ENCODE measurements around the gene ITPKA. TPM values are rescaled to one million over a fixed set of nuclear protein-coding genes. Genes with fewer than 3 reads are reported as not detected.

ITPKA gene
- total RNA-seq (2022; extraction: Qiagen RNA extraction): 3.6 to 6.7 TPM (median 5.2 TPM) in 5 replicates

GRCh38 chr15:41493205-41493901, at the start of gene ITPKA:
Gene ITPKA, plus strand, starts transcription at chr15:41493874. Its CDS starts 54 bp downstream, at chr15:41493928.

DNA sequence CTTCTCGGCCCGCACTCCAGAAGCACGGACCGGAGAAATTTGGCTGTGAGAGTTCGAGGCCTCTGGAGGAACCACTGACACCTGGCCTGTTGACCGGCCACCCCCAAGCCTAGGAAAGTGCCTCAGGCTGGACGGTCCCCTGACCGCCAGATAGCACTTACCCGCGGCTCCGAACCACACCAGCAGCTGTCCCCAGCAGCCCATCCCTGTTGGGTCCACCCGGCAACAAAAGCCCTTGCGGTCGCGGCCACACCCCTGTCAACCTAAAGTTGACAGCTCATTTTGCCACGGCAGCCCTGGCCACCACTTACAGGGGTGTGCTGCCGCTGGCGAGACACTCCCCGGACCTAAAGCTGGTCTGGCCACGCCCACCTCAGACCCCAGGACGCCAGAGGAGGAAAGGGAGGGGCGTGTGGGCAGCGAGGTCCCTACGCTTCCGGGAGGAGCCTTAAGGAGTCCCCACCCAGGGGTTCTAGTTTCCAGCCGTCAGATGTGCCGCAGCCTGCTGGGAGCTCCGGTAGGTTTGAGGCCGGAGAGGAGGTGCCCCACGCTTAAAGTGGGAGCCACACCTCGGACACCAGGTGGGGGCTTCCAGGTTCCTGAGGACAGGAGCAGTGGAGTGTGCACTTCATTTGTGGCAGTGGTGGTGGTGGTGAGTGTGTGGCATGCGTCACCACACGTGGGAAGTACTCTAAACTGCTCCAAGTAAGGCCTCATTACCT, 20.0 kb downstream of the ITPKA start, which contains the start of gene LTK:
Gene LTK, minus strand, starts transcription at position 322 of the 722 bp plus-strand sequence. Its CDS starts 118 bp downstream, at position 204.

Other genes starting within 250 kb of the ITPKA start
- gene OIP5, start 161.3 kb upstream of the ITPKA start, total RNA-seq (2022; extraction: Qiagen RNA extraction): 12.7 to 14.7 TPM (median 13.9 TPM) in 5 replicates
- gene NUSAP1, start 161.0 kb upstream of the ITPKA start, total RNA-seq (2022; extraction: Qiagen RNA extraction): 61.0 to 74.9 TPM (median 67.4 TPM) in 5 replicates
- 11.6 to 14.8 TPM (median 13.1 TPM) in 5 replicates for gene NDUFAF1, start 91.4 kb upstream of the ITPKA start, total RNA-seq (2022; extraction: Qiagen RNA extraction)
- gene RTF1, start 76.8 kb upstream of the ITPKA start, total RNA-seq (2022; extraction: Qiagen RNA extraction): 17.8 to 21.1 TPM (median 20.4 TPM) in 5 replicates
- 0.06 to 0.07 TPM (median 0.06 TPM) in 3 of 5 replicates, not detected in the others for gene LTK, start 20.0 kb downstream of the ITPKA start, total RNA-seq (2022; extraction: Qiagen RNA extraction)
- gene RPAP1, start 50.4 kb downstream of the ITPKA start, total RNA-seq (2022; extraction: Qiagen RNA extraction): 8.6 to 11.9 TPM (median 11.7 TPM) in 5 replicates
- 13.4 to 17.3 TPM (median 15.8 TPM) in 5 replicates for gene TYRO3, start 65.3 kb downstream of the ITPKA start, total RNA-seq (2022; extraction: Qiagen RNA extraction)
- 5.9 to 7.7 TPM (median 6.3 TPM) in 5 replicates for gene MGA, start 166.5 kb downstream of the ITPKA start, total RNA-seq (2022; extraction: Qiagen RNA extraction)